Measurements from ENCODE around the gene RASD1. TPM values are rescaled to one million over a fixed set of nuclear protein-coding genes. Genes with fewer than 3 reads are reported as not detected.

RASD1 gene
- total and polyA plus RNA-seq, 2 experiments from 2014 or later = 23.5 to 46.9 TPM

DNA sequence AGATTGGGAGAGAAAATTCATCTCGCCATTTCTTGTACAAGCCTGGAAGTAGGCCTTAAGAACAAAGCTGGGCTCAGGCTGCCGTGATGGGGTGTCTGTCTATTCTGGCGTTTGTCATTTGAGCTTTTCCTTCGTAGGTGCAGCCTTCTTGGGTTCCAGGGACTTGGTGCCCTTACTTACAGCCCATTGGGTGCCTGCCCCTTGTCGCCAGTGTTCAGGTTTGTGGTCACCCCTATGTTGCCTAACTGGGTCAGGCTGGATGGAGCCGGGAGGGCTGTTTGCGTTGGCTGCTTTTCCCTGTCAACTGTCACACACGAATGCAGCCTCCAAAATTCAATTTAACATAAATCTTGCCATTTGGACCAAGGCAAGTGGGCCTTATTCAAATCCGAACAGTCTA is 43.1 kb downstream of the RASD1 start:
- Histone ChIP-seq H3K79me2 (no peaks in the 10 kb centered on the region), H3K27me3 (no peaks in the 10 kb centered on the region), H3K4me3 (no peak overlapping the region), H2AFZ (no peak overlapping the region), H3K27ac (no peak overlapping the region), H3K4me1 (ENCODE audit: insufficient read depth) (no peaks in the 10 kb centered on the region), H3K36me3 (replicated peaks; ENCODE audit: insufficient read depth, low read depth) (no peaks in the 10 kb centered on the region), H4K20me1 (ENCODE audit: insufficient read depth, poor library complexity, severe bottlenecking) (no peaks in the 10 kb centered on the region), H3K9me3 (ENCODE audit: low read depth) (no peaks in the 10 kb centered on the region), H3K4me2 (no peak overlapping the region), H3K9me2 (replicated peaks; ENCODE audit: insufficient read depth) (no peaks in the 10 kb centered on the region)
- TF ChIP-seq EZH2 (IDR thresholded peaks at IDR 0.05; ENCODE audit: borderline replicate concordance) = no peak
- TF ChIP-seq EZH2phosphoT487 (IDR thresholded peaks at IDR 0.05; ENCODE audit: low read depth, severe bottlenecking, unreplicated experiment) = no peak
- TF ChIP-seq, protein P1, sequence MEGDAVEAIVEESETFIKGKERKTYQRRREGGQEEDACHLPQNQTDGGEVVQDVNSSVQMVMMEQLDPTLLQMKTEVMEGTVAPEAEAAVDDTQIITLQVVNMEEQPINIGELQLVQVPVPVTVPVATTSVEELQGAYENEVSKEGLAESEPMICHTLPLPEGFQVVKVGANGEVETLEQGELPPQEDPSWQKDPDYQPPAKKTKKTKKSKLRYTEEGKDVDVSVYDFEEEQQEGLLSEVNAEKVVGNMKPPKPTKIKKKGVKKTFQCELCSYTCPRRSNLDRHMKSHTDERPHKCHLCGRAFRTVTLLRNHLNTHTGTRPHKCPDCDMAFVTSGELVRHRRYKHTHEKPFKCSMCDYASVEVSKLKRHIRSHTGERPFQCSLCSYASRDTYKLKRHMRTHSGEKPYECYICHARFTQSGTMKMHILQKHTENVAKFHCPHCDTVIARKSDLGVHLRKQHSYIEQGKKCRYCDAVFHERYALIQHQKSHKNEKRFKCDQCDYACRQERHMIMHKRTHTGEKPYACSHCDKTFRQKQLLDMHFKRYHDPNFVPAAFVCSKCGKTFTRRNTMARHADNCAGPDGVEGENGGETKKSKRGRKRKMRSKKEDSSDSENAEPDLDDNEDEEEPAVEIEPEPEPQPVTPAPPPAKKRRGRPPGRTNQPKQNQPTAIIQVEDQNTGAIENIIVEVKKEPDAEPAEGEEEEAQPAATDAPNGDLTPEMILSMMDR (IDR thresholded peaks at IDR 0.05; ENCODE audit: poor library complexity) = no peak
- 92% methylated on average over 9 of the region's 9 CpGs for WGBS (ENCODE audit: low lambda C conversion rate, missing lambda C conversion rate)
- DNase-seq (ENCODE audit: low spot score) = no peak

GRCh38 chr17:17448723-17449122 is 47.5 kb downstream of the RASD1 start:
- Histone ChIP-seq H2AFZ (no peak overlapping the region), H4K20me1 (ENCODE audit: insufficient read depth, poor library complexity, severe bottlenecking) (no peaks in the 10 kb centered on the region), H3K4me1 (ENCODE audit: insufficient read depth) (no peaks in the 10 kb centered on the region), H3K27ac (no peak overlapping the region), H3K9me3 (ENCODE audit: low read depth) (no peaks in the 10 kb centered on the region), H3K4me2 (no peak overlapping the region), H3K36me3 (replicated peaks; ENCODE audit: insufficient read depth, low read depth) (no peaks in the 10 kb centered on the region), H3K27me3 (no peaks in the 10 kb centered on the region), H3K4me3 (no peak overlapping the region), H3K79me2 (no peaks in the 10 kb centered on the region), H3K9me2 (replicated peaks; ENCODE audit: insufficient read depth) (no peaks in the 10 kb centered on the region)
- no peak for DNase-seq (ENCODE audit: low spot score)
- 88% methylated on average over 4 of the region's 4 CpGs for WGBS (ENCODE audit: low lambda C conversion rate, missing lambda C conversion rate)
- TF ChIP-seq, protein P1 (IDR thresholded peaks at IDR 0.05; ENCODE audit: poor library complexity) = no peak
- no peak for TF ChIP-seq EZH2 (IDR thresholded peaks at IDR 0.05; ENCODE audit: borderline replicate concordance)
- TF ChIP-seq EZH2phosphoT487 (IDR thresholded peaks at IDR 0.05; ENCODE audit: low read depth, severe bottlenecking, unreplicated experiment) = no peak

DNA sequence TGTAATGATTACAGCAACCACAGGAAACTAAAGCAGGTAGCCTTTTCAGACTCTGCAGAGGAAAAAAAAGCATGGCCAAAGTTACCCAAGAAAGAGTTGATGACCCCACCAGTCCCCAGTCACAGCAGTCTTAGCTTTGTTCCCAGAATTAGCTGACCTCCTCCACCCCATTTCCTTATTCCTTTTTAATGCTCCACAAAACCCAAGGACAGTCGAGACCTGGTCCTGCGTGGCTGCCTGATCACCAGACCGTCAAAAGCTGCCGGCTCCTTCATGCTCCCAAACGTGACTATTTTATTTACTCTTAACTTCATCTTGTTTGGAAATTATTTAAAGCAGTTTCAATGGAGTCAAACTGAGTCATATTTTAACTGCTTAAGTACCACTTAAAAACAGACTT is 48.1 kb downstream of the RASD1 start:
- H2AFZ ChIP-seq = no peak overlapping the region
- H3K27ac ChIP-seq = no peak overlapping the region
- WGBS (ENCODE audit: low lambda C conversion rate, missing lambda C conversion rate) = 84% methylated on average over 5 of the region's 5 CpGs
- DNase-seq (ENCODE audit: low spot score) = no peak
- no peaks in the 10 kb centered on the region for H4K20me1 ChIP-seq (ENCODE audit: insufficient read depth, poor library complexity, severe bottlenecking)
- TF ChIP-seq, protein P1 (IDR thresholded peaks at IDR 0.05; ENCODE audit: poor library complexity) = no peak
- TF ChIP-seq EZH2phosphoT487 (IDR thresholded peaks at IDR 0.05; ENCODE audit: low read depth, severe bottlenecking, unreplicated experiment) (no peak), EZH2 (IDR thresholded peaks at IDR 0.05; ENCODE audit: borderline replicate concordance) (no peak)
- no peaks in the 10 kb centered on the region for H3K9me3 ChIP-seq (ENCODE audit: low read depth)
- no peaks in the 10 kb centered on the region for H3K36me3 ChIP-seq (replicated peaks; ENCODE audit: insufficient read depth, low read depth)
- no peaks in the 10 kb centered on the region for H3K27me3 ChIP-seq
- no peak overlapping the region for H3K4me2 ChIP-seq
- no peaks in the 10 kb centered on the region for H3K4me1 ChIP-seq (ENCODE audit: insufficient read depth)
- no peaks in the 10 kb centered on the region for H3K79me2 ChIP-seq
- H3K4me3 ChIP-seq = no peak overlapping the region
- H3K9me2 ChIP-seq (replicated peaks; ENCODE audit: insufficient read depth) = no peaks in the 10 kb centered on the region

DNA sequence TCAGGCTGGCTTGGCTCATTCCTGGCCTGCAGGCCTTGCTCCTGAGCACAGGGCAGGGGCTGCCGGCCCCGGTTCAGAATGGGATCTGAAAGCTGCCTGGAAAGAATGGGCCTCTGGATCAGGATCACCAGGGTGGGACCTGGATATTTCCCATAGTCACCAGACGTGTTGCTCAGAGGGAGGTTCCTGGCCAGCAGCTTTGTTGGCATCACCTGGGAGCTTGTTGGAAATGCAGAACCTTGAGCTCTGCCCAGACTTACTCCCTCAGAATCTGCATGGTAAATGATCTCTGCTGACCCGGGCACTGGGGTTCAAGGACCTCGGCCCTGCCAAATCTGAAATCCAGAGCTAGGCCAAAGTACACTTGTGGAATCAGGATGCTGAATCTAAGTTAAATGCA is 48.9 kb downstream of the RASD1 start:
- Histone ChIP-seq H3K27ac (no peak overlapping the region), H3K4me2 (no peak overlapping the region), H3K9me3 (ENCODE audit: low read depth) (no peaks in the 10 kb centered on the region), H3K9me2 (replicated peaks; ENCODE audit: insufficient read depth) (no peaks in the 10 kb centered on the region), H4K20me1 (ENCODE audit: insufficient read depth, poor library complexity, severe bottlenecking) (no peaks in the 10 kb centered on the region), H3K27me3 (no peaks in the 10 kb centered on the region), H3K79me2 (no peaks in the 10 kb centered on the region), H2AFZ (no peak overlapping the region), H3K4me1 (ENCODE audit: insufficient read depth) (no peaks in the 10 kb centered on the region), H3K4me3 (no peak overlapping the region), H3K36me3 (replicated peaks; ENCODE audit: insufficient read depth, low read depth) (no peaks in the 10 kb centered on the region)
- WGBS (ENCODE audit: low lambda C conversion rate, missing lambda C conversion rate) = 94% methylated on average over 5 of the region's 5 CpGs
- DNase-seq (ENCODE audit: low spot score) = no peak
- TF ChIP-seq, protein P1 (IDR thresholded peaks at IDR 0.05; ENCODE audit: poor library complexity) = no peak
- TF ChIP-seq EZH2phosphoT487 (IDR thresholded peaks at IDR 0.05; ENCODE audit: low read depth, severe bottlenecking, unreplicated experiment) (no peak), EZH2 (IDR thresholded peaks at IDR 0.05; ENCODE audit: borderline replicate concordance) (no peak)
